Tibial nerve (tissue), 4 donors: Measurements from ENCODE around the gene MSI2. TPM values are rescaled to one million over a fixed set of nuclear protein-coding genes. Genes with fewer than 3 reads are reported as not detected.

ENCODE experiments used
- DNase-seq, 2 donors: peaks; one replicate each; pipeline ENCODE4 v3.0.0-alpha.2; 2019; ENCODE audit warnings: low spot score in 2 of 2
- H3K27ac ChIP-seq, 4 donors: fragments of 200-600 bp; sonication (generic) in 3 of 4; one replicate each; pipeline ENCODE4 v1.5.1; 2017 to 2019; ENCODE audit warnings: mild to moderate bottlenecking in 1 of 4
- H3K27me3 ChIP-seq, 2 donors: fragments of 200-600 bp; sonication (generic) in 1 of 2; one replicate each; pipeline versions ENCODE4 v1.5.1 to v1.6.0; 2017 to 2019
- H3K36me3 ChIP-seq, 3 donors: fragments of 200-600 bp; sonication (generic); one replicate each; pipeline ENCODE4 v1.5.1; 2018 to 2019
- H3K4me1 ChIP-seq, 4 donors: fragments of 200-600 bp; sonication (generic) in 3 of 4; one replicate each; pipeline ENCODE4 v1.5.1; 2017 to 2019
- H3K4me3 ChIP-seq, 4 donors: fragments of 200-600 bp; sonication (generic) in 3 of 4; one replicate each; pipeline ENCODE4 v1.5.1; 2017 to 2019; ENCODE audit warnings: mild to moderate bottlenecking in 1 of 4, moderate library complexity in 1 of 4
- H3K9me3 ChIP-seq, 4 donors: fragments of 200-600 bp; sonication (generic) in 3 of 4; one replicate each; pipeline ENCODE4 v1.5.1; 2017 to 2019
- EP300 ChIP-seq, 2 donors: sonication (generic); formaldehyde crosslinking; IDR thresholded peaks; one replicate each; pipeline ENCODE4 v1.6.1; 2017; ENCODE audit warnings: antibody characterized with exemption in 2 of 2, mild to moderate bottlenecking in 1 of 2
- POLR2A ChIP-seq, 2 donors: fragments of 450-650 bp; IDR thresholded peaks; one replicate each; pipeline ENCODE4 v1.6.1; 2017; ENCODE audit warnings: antibody characterized with exemption in 2 of 2, mild to moderate bottlenecking in 2 of 2, moderate library complexity in 2 of 2
- WGBS, 2 donors: methylation state at CpG; one replicate each; pipeline ENCODE4 v1.1.5; 2018; 5-methylcytosine and 5-hydroxymethylcytosine counted together
- total RNA-seq, 4 donors: library from RNA; depleted of rRNA; stranded (reverse); fragments of >200 nt; gene quantifications; one replicate each; pipeline ENCODE4 v1.1.0, GENCODE V29; 2016
- TF ChIP-seq, protein P1 (sequence below), 5 experiments: fragments of 200-600 bp in 3 of 5; fragments of 450-650 bp in 2 of 5; sonication (generic) in 3 of 5; IDR thresholded peaks; one replicate each; pipeline ENCODE4 v1.5.1; 2016 to 2019; ENCODE audit warnings: antibody characterized with exemption in 5 of 5, mild to moderate bottlenecking in 3 of 5, moderate library complexity in 2 of 5

Gene MSI2
- total RNA-seq, 4 donors from 2014 or later, result 11.5 to 18.3 (median 14.2) TPM

DNA sequence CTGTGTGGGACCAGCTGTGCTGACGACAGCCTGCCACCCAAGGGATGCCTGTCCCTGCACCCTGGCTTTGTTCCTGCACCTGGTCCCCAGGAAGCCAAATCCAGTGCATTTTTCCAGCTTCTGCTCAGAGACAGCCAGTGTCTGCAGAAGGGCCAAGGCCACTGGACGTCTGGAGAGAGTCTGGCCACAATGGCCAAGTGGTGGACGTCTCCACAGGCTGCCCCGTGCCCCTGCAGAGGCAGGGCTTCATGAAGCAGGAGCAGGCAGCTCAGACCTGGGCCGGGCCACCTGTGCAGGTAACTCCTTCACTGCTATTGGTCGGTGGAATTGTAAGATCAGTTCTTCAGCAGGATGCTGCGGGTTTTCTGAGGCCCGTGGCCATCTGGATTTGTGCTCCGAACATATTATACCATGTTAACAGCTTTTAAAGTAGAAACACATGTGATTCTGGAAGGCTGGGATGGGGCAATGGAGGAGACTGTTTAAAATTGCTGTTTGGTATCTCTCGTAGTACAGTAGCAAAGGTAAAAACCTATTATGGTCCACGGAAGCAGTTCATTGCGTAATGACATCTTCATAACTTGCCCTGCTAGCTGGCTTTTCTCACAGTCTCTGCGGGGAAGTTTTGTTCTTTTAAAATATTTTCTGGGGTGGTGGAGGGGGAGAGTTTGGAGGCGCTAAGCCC lies 303.5 kb downstream of the MSI2 start:
- no peak for DNase-seq
- TF ChIP-seq, protein P1, sequence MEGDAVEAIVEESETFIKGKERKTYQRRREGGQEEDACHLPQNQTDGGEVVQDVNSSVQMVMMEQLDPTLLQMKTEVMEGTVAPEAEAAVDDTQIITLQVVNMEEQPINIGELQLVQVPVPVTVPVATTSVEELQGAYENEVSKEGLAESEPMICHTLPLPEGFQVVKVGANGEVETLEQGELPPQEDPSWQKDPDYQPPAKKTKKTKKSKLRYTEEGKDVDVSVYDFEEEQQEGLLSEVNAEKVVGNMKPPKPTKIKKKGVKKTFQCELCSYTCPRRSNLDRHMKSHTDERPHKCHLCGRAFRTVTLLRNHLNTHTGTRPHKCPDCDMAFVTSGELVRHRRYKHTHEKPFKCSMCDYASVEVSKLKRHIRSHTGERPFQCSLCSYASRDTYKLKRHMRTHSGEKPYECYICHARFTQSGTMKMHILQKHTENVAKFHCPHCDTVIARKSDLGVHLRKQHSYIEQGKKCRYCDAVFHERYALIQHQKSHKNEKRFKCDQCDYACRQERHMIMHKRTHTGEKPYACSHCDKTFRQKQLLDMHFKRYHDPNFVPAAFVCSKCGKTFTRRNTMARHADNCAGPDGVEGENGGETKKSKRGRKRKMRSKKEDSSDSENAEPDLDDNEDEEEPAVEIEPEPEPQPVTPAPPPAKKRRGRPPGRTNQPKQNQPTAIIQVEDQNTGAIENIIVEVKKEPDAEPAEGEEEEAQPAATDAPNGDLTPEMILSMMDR (IDR thresholded peaks at IDR 0.05), result no peak
- TF ChIP-seq POLR2A (IDR thresholded peaks at IDR 0.05) (no peak), EP300 (IDR thresholded peaks at IDR 0.05) (no peak)
- H3K36me3 ChIP-seq, result no peaks in the 10 kb centered on the region
- H3K4me3 ChIP-seq, result no peak overlapping the region
- no peak overlapping the region for H3K27ac ChIP-seq
- H3K4me1 ChIP-seq, result peaks cover 0 to 15% (median 6%) of the 10 kb centered on the region in 4 donors
- WGBS, 2 donors, result 84% methylated on average over 12 to 14 of the region's 14 CpGs
- no peaks in the 10 kb centered on the region for H3K9me3 ChIP-seq
- H3K27me3 ChIP-seq, result no peaks in the 10 kb centered on the region

DNA sequence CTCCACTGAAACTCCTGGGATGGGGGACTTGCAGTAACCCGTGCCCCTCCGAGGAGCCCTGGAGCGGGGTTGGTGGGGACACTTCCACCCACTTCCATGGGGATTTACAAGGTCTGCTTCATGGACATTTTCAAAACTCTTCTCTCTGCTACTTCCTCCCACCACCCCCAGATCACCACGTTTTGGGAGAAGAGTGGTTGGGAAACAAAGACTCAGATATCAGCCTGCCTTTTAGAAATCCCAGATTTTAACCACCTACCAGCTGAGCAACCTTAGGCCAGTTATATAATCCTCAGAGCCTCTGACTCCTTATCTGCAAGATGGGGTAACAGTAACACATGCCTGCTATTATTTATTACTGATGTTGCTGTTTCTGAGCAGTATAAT lies 304.0 kb downstream of the MSI2 start:
- Histone ChIP-seq H3K4me1 (peaks cover 0 to 15% (median 6%) of the 10 kb centered on the region in 4 donors), H3K4me3 (no peak overlapping the region), H3K9me3 (no peaks in the 10 kb centered on the region), H3K36me3 (no peaks in the 10 kb centered on the region), H3K27me3 (no peaks in the 10 kb centered on the region), H3K27ac (no peak overlapping the region)
- TF ChIP-seq EP300 (IDR thresholded peaks at IDR 0.05) (no peak), POLR2A (IDR thresholded peaks at IDR 0.05) (no peak)
- TF ChIP-seq, protein P1 (IDR thresholded peaks at IDR 0.05), result no peak
- WGBS, 2 donors, result 60 to 76% methylated on average over 4 of the region's 4 CpGs
- no peak for DNase-seq

DNA sequence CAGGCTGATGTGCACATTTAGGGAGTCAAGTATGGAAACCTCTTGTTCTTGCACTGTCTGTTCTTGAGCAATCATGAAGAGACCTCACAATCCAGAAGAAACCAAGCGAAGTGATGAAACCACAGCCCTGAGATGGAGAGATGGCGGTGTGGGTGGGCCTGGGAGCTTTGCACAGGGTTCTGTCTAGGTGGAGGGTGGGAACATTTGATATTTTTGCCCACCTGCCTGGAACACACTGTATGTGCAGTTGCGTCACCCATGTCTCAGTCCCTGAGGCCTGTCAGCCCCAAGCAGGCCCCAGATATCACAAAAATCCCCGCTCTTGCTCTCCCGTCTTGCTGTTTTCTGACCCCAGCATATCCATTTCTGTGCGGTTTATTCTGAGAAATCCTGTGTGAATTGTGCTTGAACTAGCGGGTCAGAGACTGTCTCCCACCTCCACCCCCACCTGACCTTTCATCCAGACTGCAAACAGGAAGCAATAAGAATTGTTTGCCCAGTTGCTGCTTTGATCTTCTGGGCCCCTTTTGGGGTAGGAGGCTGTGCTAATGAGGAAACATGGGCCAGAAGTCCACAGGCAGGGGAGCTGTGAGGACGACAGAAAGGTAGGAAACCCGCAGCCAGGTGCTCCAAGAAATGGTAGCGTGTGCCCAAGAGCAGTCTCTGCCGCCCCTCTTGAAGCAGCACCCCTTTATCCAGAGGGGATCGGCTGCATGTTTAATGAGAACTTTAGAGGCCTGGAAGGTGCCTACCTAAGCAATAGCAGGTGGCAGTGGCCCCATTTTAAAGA lies 304.9 kb downstream of the MSI2 start:
- Histone ChIP-seq H3K4me3 (no peak overlapping the region), H3K27ac (no peak overlapping the region), H3K27me3 (no peaks in the 10 kb centered on the region), H3K9me3 (no peaks in the 10 kb centered on the region), H3K4me1 (peaks cover 0 to 15% (median 6%) of the 10 kb centered on the region in 4 donors), H3K36me3 (no peaks in the 10 kb centered on the region)
- 91 to 93% methylated on average over 12 of the region's 12 CpGs for WGBS, 2 donors
- TF ChIP-seq, protein P1 (IDR thresholded peaks at IDR 0.05), result no peak
- no peak for DNase-seq

DNA sequence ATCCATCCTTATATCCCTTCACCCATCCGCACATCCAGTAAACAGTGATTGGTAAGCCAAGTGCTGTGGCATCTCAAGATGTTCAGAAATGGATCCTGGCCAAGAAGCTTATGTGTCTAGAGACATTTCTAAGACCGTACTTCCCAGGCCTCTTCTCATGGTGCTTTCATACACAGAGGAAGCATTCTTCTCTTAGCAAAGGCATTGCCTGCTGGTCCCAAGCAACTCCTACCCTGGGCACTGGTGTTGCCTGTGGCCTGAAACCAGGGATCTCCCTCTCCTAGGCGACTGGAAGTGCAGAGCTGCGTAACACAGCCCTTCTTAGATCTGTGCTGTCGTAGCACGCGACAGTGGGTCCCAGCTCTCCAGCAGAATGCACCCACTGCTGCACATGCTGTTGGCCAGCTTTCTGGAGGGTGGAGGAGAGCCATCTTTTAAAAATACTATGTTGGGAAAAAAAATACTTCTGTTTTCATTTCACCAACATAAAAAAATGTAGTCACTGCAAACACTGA lies 305.9 kb downstream of the MSI2 start:
- peaks cover 0 to 12% (median 6%) of the 10 kb centered on the region in 4 donors for H3K4me1 ChIP-seq
- no peaks in the 10 kb centered on the region for H3K36me3 ChIP-seq
- WGBS, 2 donors, result 73 to 85% methylated on average over 6 to 7 of the region's 7 CpGs
- no peak overlapping the region for H3K27ac ChIP-seq
- H3K4me3 ChIP-seq, result no peak overlapping the region
- no peaks in the 10 kb centered on the region for H3K9me3 ChIP-seq
- H3K27me3 ChIP-seq, result no peaks in the 10 kb centered on the region
- TF ChIP-seq POLR2A (IDR thresholded peaks at IDR 0.05) (no peak), EP300 (IDR thresholded peaks at IDR 0.05) (no peak)
- TF ChIP-seq, protein P1 (IDR thresholded peaks at IDR 0.05), result no peak
- no peak for DNase-seq

DNA sequence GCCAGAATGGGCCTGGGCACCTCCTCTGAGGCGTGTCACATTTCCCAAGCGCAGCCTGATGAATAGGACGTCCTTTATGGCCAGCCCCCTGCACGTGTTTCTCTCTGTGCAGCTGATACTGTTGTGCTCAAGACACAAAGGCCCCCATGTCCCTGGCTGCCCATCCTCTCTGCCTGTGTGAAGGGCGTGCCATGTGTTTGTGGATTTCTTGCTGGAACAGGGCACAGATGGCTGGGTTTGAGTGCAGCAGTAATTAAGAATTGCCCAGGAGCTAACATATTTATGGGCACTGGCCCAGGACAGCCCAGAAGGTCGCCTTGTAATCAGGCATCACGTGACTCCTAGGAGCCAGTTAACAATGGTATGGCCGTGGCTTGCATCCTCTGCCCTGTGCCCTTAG lies 307.6 kb downstream of the MSI2 start:
- WGBS, 2 donors, result 86 to 89% methylated on average over 8 of the region's 8 CpGs
- Histone ChIP-seq H3K36me3 (no peaks in the 10 kb centered on the region), H3K4me3 (no peak overlapping the region), H3K4me1 (no peaks in the 10 kb centered on the region), H3K27me3 (no peaks in the 10 kb centered on the region), H3K9me3 (no peaks in the 10 kb centered on the region), H3K27ac (no peak overlapping the region)
- TF ChIP-seq, protein P1 (IDR thresholded peaks at IDR 0.05), result no peak
- TF ChIP-seq POLR2A (IDR thresholded peaks at IDR 0.05) (no peak), EP300 (IDR thresholded peaks at IDR 0.05) (no peak)
- DNase-seq, result no peak
